GM21576 (cell line): ENCODE results near the gene DCDC2B.

Source experiments
- ATAC-seq: cut with Tn5 transposase; IDR thresholded peaks from one replicate; pipeline ENCODE4 v1.9.1; 2021; ENCODE audit warnings: mild to moderate bottlenecking, moderate library complexity; ENCODE audit not compliant: unreplicated experiment

DCDC2B gene

GRCh38 chr1:32195972-32196823 is 12.7 kb upstream of the DCDC2B start:
- no peak for ATAC-seq

- ATAC-seq: no peak
Measured at GRCh38 chr1:32197074-32197473, 11.8 kb upstream of the DCDC2B start.

- ATAC-seq: no peak
Measured at GRCh38 chr1:32197837-32198236, 11.1 kb upstream of the DCDC2B start.

GRCh38 chr1:32198237-32199042 is 10.4 kb upstream of the DCDC2B start:
- ATAC-seq: no peak

GRCh38 chr1:32199043-32199716 is 9.7 kb upstream of the DCDC2B start:
- ATAC-seq: no peak

GRCh38 chr1:32199717-32200072 is 9.2 kb upstream of the DCDC2B start:
- ATAC-seq: no peak

GRCh38 chr1:32200226-32201010 is 8.5 kb upstream of the DCDC2B start, which contains the start of gene CCDC28B:
TSS of gene CCDC28B (plus strand) at chr1:32200595. CDS start at chr1:32201936, 1,341 bp downstream.
- no peak for ATAC-seq

- no peak for ATAC-seq
Measured at GRCh38 chr1:32201011-32201855, 7.7 kb upstream of the DCDC2B start.

- no peak for ATAC-seq
Measured at GRCh38 chr1:32204943-32205361, 3.9 kb upstream of the DCDC2B start.

- no peak for ATAC-seq
Measured at GRCh38 chr1:32205401-32206370, 3.2 kb upstream of the DCDC2B start, which contains the start of gene IQCC. TSS of gene IQCC (plus strand) at chr1:32205671. CDS start at chr1:32205682, 11 bp downstream.

- no peak for ATAC-seq
Measured at GRCh38 chr1:32208469-32208868, 420 bp upstream of the DCDC2B start.

GRCh38 chr1:32215629-32216480 is 7.0 kb downstream of the DCDC2B start:
- no peak for ATAC-seq

GRCh38 chr1:32216566-32216965 is 7.7 kb downstream of the DCDC2B start:
- ATAC-seq: no peak

- no peak for ATAC-seq
Measured at GRCh38 chr1:32219022-32219421, 10.1 kb downstream of the DCDC2B start.

- no peak for ATAC-seq
Measured at GRCh38 chr1:32220746-32221580, 12.1 kb downstream of the DCDC2B start.

- ATAC-seq: no peak
Measured at GRCh38 chr1:32221581-32221979, 12.7 kb downstream of the DCDC2B start.
